NCI-H1092 (cell line): ENCODE measurements around the gene WAS.
A peak's percentile ranks its signal among the peaks of the same experiment; 100 is the strongest.

ENCODE experiments used
- DNase-seq: peaks from one replicate; lab custom pipeline; 2025; lab: John Stamatoyannopoulos, UW

WAS gene

DNA sequence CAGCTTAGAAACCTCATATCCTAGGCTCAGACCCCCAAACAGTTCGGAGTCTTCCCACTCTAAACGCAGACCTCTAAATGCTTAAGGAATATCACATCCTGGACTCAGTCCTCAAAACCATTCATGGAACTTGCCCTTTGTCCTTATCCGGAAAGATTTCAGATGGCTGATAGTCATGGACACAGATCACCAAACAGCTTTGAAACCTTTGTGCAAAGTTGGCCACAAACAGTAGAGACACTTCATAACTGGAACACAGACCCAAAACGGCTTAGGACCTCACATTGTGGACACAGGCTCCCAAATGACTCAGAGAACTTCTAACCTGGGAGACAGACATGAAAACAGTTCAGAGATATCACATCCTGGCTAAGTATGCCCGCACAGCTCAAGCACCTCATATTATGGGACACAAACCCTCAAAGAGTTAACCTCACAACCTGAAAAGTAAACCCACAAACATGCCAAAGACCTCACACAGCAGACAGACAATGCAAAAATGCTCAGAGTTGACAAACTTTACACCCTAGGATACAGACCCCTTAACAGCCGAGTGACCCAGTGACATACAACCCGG, 28.4 kb downstream of the WAS start:
- no peak for DNase-seq

DNA sequence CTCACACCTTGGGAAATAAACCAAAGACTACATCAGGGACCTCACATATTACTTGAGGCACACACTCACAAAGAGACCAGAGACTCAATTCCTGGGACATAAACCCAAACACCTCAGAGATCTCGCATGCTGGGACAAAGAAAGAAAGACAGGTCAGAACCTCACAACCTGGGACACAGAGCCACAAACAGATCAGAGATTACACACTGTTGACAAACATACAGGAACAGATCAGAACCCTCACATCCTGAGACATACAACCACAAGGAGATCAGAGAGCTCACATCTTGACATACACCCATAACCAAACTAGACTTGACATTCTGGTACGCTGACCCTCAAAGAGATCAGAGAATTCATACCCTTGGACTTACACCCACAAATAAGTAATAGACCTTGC, 30.2 kb downstream of the WAS start:
- no peak for DNase-seq

DNA sequence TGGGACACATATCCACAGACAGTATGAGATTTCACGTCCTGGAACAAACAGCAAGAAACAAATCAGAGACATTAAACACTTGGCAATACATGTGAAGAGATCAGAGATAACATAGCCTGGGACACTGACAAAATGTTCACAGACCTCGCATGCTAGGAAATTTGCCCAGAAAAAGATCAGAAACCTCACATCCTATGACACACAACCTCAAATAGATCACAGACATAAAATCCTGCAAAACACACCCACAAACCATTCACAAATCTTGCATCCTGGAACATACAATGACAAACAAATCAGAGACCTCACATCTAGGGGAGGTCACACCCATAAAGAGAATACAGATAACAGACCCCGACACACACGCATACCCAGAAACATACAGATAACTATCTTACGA, 31.0 kb downstream of the WAS start:
- no peak for DNase-seq

DNA sequence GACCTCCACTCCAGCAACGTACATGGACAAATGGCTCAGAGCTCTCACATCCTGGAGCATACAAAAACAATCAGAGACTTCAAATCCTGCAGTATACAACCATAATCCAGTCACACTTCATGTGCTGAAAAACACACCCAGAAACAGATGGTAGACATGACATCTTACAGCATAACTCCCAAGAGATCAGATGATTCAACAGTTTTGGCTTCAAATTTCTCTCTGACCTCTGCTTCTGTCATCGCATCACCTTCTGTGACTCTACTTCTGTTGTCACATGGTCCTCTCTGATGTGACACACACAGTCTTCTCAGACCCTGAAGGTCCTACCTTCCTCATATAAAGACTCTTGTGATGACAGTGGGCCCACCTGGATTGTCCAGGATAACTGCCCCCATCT, 31.5 kb downstream of the WAS start:
- DNase-seq: no peak

DNA sequence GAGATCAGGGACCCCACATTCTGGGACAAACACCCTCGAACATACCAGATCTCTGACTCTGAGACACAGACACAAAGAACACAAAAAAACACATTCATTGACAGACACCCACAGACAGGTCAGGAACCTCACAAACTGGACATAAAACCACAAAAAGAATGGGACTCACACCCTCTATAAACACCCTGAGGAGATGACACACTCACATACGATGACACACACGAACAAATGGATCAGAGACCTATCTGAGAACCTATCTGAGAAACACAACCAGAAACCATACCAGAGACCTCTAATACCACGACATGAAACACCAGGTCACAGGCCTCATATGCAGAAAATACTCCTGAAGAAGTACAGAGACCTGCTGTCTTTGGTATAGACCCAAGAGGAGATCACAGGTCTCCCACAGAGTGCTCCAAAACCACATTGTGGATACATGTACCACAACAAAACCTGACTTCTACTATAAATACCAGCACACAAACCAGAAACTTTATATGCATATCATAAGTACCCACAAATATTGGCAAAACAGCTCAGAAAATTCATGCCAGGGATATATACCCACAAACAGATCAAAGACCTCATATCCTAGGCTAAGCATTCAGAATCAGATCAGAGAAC, 32.4 kb downstream of the WAS start:
- no peak for DNase-seq

DNA sequence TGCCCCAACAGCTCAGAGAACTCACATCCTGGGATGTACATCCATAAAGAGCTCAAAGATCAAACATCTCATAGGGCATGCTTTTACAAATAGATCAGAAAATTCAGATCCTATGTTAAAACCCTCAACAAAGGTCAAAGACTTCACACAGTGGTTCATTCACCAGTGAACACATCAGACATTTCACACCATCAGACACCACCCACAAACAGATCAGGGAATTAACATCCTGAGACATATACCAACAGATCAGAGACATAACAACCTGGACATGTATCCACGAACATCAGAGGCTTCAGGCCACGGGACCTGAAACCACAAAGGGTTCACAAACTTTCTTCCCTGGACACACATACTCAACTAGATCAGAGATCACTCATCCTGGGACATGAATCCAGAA, 36.4 kb downstream of the WAS start:
- no peak for DNase-seq

DNA sequence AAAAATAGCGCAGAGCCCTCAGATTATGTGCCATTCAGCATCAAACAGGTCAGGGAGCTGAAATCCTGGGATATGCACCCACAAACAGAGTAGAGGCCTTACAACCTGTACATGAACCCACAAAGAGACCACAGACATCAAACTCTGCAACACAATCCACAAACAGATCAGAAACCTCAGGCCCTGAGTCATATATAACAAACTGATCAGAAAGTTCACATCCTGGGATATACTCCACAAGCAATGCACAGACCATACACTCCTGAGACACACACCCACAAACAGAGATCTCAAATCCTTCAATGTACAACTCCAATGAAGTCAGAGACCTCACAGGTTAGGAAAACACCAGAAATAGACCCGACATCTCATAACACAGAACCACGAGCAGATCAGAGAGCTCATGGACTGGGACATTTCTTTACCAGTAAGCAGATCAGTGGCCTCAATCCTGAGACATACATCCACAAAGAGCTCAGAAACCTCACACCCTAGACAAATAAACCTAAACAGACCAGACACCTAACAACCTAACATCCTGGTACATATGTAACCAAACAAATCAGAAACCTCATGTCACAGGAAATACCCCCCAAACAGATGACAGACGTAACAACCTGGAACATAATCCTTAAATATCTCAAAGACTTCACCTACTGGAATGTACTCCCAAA, 37.1 kb downstream of the WAS start:
- no peak for DNase-seq

DNA sequence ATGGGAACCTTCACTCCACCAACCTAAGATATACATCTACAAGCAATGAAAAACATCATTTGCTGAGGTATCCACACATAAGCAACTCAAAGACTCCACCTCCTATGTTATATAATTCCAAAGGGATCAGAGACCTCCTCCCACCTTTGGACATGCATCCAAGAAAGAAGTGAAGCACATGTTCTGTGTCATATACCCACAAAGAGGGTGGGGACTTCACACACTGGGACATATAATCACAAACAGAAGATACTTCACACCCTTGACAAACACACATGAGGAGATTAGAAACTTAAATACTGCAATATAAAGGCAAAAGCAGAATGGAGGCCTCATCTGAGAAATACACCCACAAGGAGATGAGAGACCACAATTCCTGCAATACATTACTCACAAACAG, 38.3 kb downstream of the WAS start:
- no peak for DNase-seq

DNA sequence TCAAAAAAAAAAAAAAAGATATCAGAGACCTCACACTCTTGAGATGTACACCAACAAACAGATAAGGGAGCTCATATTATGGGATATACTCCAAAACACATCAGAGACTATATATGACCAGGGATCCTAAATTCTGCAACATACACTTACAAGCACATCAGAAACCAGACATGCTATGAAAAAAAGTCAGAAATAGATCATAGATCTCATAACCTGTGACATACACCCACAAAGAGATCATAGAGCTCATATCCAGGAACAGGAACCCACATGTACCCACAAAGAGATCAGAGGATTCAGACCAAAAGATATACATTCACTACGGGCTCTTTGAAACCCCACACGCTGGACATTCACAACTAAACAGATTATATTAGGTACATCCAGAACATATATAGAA, 43.0 kb downstream of the WAS start:
- no peak for DNase-seq

DNA sequence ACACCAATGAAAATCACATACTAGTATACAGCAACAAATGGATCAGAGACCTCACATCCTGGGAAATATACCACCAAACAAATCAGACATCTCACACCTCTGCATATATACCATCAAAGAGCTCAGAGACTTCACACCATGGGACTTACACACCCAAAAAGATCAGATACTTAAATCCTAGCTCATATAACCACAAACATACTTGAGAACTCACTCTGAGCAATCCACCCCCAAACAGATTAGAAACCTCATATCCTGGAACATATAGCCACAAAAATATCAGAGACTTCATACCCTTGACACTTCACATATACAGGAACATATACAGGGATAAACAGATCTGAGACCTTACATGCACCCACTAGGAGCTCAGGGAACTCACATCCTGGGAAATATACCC, 45.1 kb downstream of the WAS start:
- DNase-seq: no peak

DNA sequence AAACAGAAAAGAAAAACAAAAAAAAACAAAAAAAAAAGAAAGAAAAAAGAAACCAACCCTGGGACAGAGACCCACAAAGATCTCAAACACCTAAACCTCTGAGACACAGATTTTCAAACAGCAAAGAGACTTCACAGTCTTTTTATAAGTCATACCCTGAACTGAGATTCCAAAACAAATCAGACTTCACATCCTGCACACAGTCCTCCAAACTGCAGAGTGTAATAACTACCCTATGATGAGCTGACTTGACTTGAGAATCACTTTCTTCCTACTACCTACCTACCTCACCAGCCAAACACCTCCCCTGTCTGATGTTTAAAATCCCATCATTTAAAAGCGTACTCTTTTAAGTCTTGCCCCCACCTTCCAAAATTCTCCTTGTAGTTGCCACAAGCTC, 52.7 kb downstream of the WAS start:
- DNase-seq: no peak

DNA sequence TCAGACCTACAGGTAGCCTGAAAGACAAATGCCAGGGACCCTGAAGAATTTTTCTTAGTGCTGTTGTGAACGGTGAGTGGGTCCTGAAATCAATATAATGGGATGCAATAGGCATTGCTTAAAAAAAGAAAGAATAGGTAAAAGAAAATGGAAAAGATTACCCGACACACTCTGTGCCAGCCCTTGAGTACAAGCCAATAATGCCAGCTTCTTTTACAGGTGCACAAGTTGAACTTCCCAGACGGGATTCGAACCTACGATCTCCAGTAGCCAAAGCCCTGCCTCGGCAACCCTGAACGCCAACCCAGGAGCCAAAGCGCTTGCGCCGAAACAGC, 53.2 kb downstream of the WAS start:
- no peak for DNase-seq

DNA sequence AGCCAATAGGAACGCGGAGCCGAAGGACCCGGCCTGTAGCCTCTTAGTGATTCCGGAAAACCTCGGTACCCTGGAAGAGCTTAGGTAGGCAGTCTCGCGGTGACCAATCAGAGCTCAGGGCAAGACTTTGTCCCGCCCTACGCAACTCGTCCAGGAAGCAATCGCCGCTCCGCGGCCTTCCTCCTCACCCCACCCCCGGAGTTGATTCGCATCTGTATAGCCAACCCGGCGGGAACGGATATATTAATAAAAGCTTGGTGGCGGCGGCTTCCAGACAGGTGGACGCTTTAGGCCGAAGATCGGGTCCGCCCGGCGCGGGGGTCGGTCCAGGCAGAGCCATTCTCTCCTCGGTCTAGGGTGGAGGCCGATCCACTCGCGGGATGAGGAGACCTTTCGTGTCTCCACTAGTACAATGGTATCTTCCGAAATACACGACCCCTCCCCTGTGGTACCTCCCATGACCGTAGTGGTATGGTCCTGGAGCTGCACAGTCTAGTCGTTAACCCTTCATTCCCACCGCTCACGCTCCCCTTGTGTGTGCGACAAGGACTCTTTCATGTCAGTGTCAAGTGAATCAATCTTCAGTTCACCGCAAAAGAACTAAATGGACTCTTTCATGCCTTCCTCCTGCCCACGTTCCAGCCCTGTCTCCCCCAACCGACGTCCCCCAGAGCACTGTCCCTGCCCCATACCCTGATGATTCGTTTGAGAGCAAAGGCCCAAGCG, 53.8 kb downstream of the WAS start:
- peak; percentile 98 for DNase-seq

DNA sequence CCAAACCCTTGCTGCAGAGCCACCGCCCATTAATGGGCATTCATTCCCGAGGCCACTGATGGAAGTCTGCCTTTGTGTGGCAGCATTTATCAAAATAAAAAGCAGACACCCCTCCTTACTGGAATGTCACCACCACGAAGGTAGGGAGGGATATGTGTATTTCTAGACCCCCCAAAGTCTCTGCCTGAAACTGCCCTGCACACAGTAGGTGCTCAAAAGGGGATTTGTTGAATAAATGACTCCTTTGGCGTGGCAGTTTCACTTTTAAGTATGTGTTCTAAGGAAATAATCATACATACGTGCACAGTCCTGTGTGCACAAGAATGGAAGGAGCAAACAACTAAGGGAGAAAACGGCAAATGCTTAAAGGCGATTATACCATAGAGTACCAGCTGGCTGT, 54.3 kb downstream of the WAS start:
- no peak for DNase-seq
